ENCODE results near the gene HS3ST5.

DNA sequence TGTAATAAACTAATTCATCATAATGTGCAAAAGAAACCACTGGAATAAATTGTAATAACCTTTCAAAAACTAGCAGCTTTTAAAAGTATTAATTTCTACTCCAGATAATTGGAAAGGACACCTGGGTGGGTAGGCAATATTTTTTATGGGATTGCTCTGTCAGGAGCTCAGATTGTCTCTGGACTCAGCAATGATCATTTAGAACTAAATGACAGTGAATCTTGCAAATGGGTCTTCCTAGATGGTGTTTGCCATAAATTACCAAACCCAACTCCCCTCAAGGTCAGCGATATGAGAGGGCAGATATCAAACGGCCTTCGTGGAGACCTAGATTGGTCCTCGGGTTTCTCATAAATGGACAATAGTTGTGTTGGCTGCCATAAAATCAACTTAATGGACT, 181.9 kb downstream of the HS3ST5 start:
- TF ChIP-seq CTCF (IDR thresholded peaks at IDR 0.05; ENCODE audit: low read depth, low read length), result no peak
- TF ChIP-seq EZH2phosphoT487 (IDR thresholded peaks at IDR 0.05; ENCODE audit: low read depth), result no peak

All from OCI-LY3 (cell line).